IMR-90 (cell line): Measurements from ENCODE around the gene ATP6V1F. TPM values are rescaled to one million over a fixed set of nuclear protein-coding genes. Genes with fewer than 3 reads are reported as not detected.

Experiments
- ATAC-seq: fragments of 200-7000 bp; cut with Tn5 transposase; 2 replicates; pipeline ENCODE4 v1.9.1; 2020; ENCODE audit warnings: low read depth, mild to moderate bottlenecking, moderate library complexity
- BruUV-seq: library from RNA; stranded (reverse); fragments of 400-500 nt; replicated peaks from 2 replicates; lab custom pipeline; 2021; lab: Mats Ljungman, UMichigan
- CTCF ChIA-PET: fragments of 300-600 bp; formaldehyde crosslinking; extraction: SDS; loops from one replicate; lab custom pipeline; 2021; ENCODE audit warnings: antibody characterized with exemption; lab: Yijun Ruan, JAX
- POLR2A ChIA-PET: fragments of 300-600 bp; sonication (Branson Sonifier 250); formaldehyde crosslinking; loops from one replicate; lab custom pipeline; 2022; ENCODE audit warnings: antibody characterized with exemption; ENCODE audit not compliant: unreplicated experiment; lab: Charles Lee
- DNase-seq: peaks from one replicate; pipeline ENCODE4 v3.0.0; 2013
- H2AFZ ChIP-seq: replicated peaks from 2 replicates; pipeline ENCODE3; 2013; ENCODE audit warnings: low read length, mild to moderate bottlenecking; ENCODE audit not compliant: poor library complexity
- H2AK5ac ChIP-seq: 2 replicates; pipeline ENCODE4 v1.6.1; 2013; ENCODE audit warnings: low read depth, low read length, inconsistent platforms
- H2AK9ac ChIP-seq: replicated peaks from 2 replicates; pipeline ENCODE3; 2013; ENCODE audit warnings: mild to moderate bottlenecking, low read depth, low read length, moderate library complexity; ENCODE audit not compliant: poor library complexity
- H2BK120ac ChIP-seq: 2 replicates; pipeline ENCODE4 v1.6.1; 2013; ENCODE audit warnings: low read depth, low read length, inconsistent platforms
- H2BK15ac ChIP-seq: 3 replicates; pipeline ENCODE4 v1.6.1; 2013; ENCODE audit warnings: low read depth, low read length, inconsistent platforms
- H2BK20ac ChIP-seq: 2 replicates; pipeline ENCODE4 v1.6.1; 2013; ENCODE audit warnings: low read depth, mild to moderate bottlenecking, inconsistent platforms, low read length, moderate library complexity
- H2BK5ac ChIP-seq: 2 replicates; pipeline ENCODE4 v1.6.1; 2013; ENCODE audit warnings: mild to moderate bottlenecking, low read depth, low read length, inconsistent platforms; ENCODE audit not compliant: poor library complexity, severe bottlenecking
- H3K14ac ChIP-seq: replicated peaks from 2 replicates; pipeline ENCODE4 v1.6.1; 2013; ENCODE audit warnings: low read depth, low read length, inconsistent platforms
- H3K18ac ChIP-seq: 2 replicates; pipeline ENCODE4 v1.6.1; 2013; ENCODE audit warnings: low read depth, low read length, control low read depth
- H3K23ac ChIP-seq: 2 replicates; pipeline ENCODE4 v1.6.1; 2013; ENCODE audit warnings: low read depth, low read length, inconsistent platforms
- H3K27ac ChIP-seq: 2 replicates; pipeline ENCODE4 v1.5.1; 2013; ENCODE audit warnings: mild to moderate bottlenecking, control low read depth, low read length; ENCODE audit not compliant: insufficient read depth
- H3K27me3 ChIP-seq: 2 replicates; pipeline ENCODE4 v1.6.1; 2013; ENCODE audit warnings: low read length; ENCODE audit not compliant: control insufficient read depth, insufficient read depth
- H3K36me3 ChIP-seq: 2 replicates; pipeline ENCODE4 v1.6.1; 2013; ENCODE audit warnings: low read length, mixed read lengths; ENCODE audit not compliant: control insufficient read depth, insufficient read depth
- H3K4ac ChIP-seq: 2 replicates; pipeline ENCODE4 v1.6.1; 2013; ENCODE audit warnings: low read depth, low read length, inconsistent platforms
- H3K4me1 ChIP-seq: 2 replicates; pipeline ENCODE4 v1.6.1; 2013; ENCODE audit warnings: low read length, mixed read lengths; ENCODE audit not compliant: control insufficient read depth, insufficient read depth
- H3K4me2 ChIP-seq: 2 replicates; pipeline ENCODE4 v1.6.1; 2013; ENCODE audit warnings: low read depth, mild to moderate bottlenecking, control low read depth, low read length, moderate library complexity
- H3K4me3 ChIP-seq: 2 replicates; pipeline ENCODE4 v1.5.1; 2013; ENCODE audit warnings: low read depth, mild to moderate bottlenecking, control low read depth, low read length, moderate library complexity; ENCODE audit not compliant: insufficient read depth
- H3K56ac ChIP-seq: 2 replicates; pipeline ENCODE4 v1.6.1; 2013; ENCODE audit warnings: low read length, inconsistent platforms; ENCODE audit not compliant: insufficient read depth; ENCODE audit errors: extremely low read depth
- H3K79me1 ChIP-seq, 2 experiments: 2 replicates each; pipeline ENCODE4 v1.6.1; 2013; ENCODE audit warnings: low read length in 2 of 2, inconsistent platforms in 1 of 2, low read depth in 1 of 2
- H3K9ac ChIP-seq: 2 replicates; pipeline ENCODE4 v1.6.1; 2013; ENCODE audit warnings: low read depth, low read length, control low read depth
- H3K9me1 ChIP-seq: 2 replicates; pipeline ENCODE4 v1.6.1; 2013; ENCODE audit warnings: low read length, inconsistent platforms; ENCODE audit not compliant: insufficient read depth
- H3K9me3 ChIP-seq: 2 replicates; pipeline ENCODE4 v1.6.1; 2013; ENCODE audit warnings: low read length; ENCODE audit not compliant: control insufficient read depth, insufficient read depth
- H4K20me1 ChIP-seq: 2 replicates; pipeline ENCODE4 v1.6.1; 2013; ENCODE audit warnings: low read length, inconsistent platforms; ENCODE audit not compliant: insufficient read depth
- H4K5ac ChIP-seq: 2 replicates; pipeline ENCODE4 v1.6.1; 2013; ENCODE audit warnings: mild to moderate bottlenecking, low read depth, low read length, control low read depth
- H4K8ac ChIP-seq, 2 experiments: 2 replicates each; pipeline ENCODE4 v1.6.1; 2013; ENCODE audit warnings: low read depth in 2 of 2, low read length in 2 of 2, control low read depth in 1 of 2, inconsistent platforms in 1 of 2
- H4K91ac ChIP-seq: 2 replicates; pipeline ENCODE4 v1.6.1; 2013; ENCODE audit warnings: low read depth, low read length, inconsistent platforms; ENCODE audit not compliant: insufficient read depth
- BHLHE40 ChIP-seq: fragments of 150-350 bp; IDR thresholded peaks from 2 replicates; pipeline ENCODE4 v1.6.1; 2016; ENCODE audit warnings: mild to moderate bottlenecking, low read depth, low read length
- CEBPB ChIP-seq: IDR thresholded peaks from 2 replicates; pipeline ENCODE4 v1.6.1; 2012; ENCODE audit warnings: low read depth, low read length, improper control_type of control experiment
- CHD1 ChIP-seq: IDR thresholded peaks from 2 replicates; pipeline ENCODE4 v1.6.1; 2012; ENCODE audit warnings: low read depth, low read length, improper control_type of control experiment
- CTCF ChIP-seq: conservative IDR thresholded peaks from 2 replicates; pipeline ENCODE4 v1.5.1; 2012; ENCODE audit warnings: mild to moderate bottlenecking, low read depth, low read length, improper control_type of control experiment
- MAFK ChIP-seq: IDR thresholded peaks from 2 replicates; pipeline ENCODE4 v1.6.1; 2012; ENCODE audit warnings: low read depth, low read length, improper control_type of control experiment
- MAZ ChIP-seq: IDR thresholded peaks from 2 replicates; pipeline ENCODE4 v1.6.1; 2012; ENCODE audit warnings: low read depth, mild to moderate bottlenecking, low read length, improper control_type of control experiment, moderate library complexity, borderline replicate concordance
- NFE2L2 ChIP-seq: fragments of 150-350 bp; IDR thresholded peaks from 2 replicates; pipeline ENCODE4 v1.6.1; 2016; ENCODE audit warnings: low read depth, mild to moderate bottlenecking, low read length
- POLR2A ChIP-seq: IDR thresholded peaks from 2 replicates; pipeline ENCODE4 v1.6.1; 2012; ENCODE audit warnings: mild to moderate bottlenecking, low read depth, low read length
- RAD21 ChIP-seq: IDR thresholded peaks from 2 replicates; pipeline ENCODE4 v1.6.1; 2012; ENCODE audit warnings: low read length, improper control_type of control experiment
- RCOR1 ChIP-seq: IDR thresholded peaks from 2 replicates; pipeline ENCODE4 v1.6.1; 2012; ENCODE audit warnings: mild to moderate bottlenecking, low read length, improper control_type of control experiment; ENCODE audit not compliant: insufficient replicate concordance
- RFX5 ChIP-seq: IDR thresholded peaks from 2 replicates; pipeline ENCODE4 v1.8.0; 2012; ENCODE audit warnings: low read depth, mild to moderate bottlenecking, low read length, moderate library complexity
- WGBS, 2 experiments: methylation state at CpG; one replicate each; pipeline versions ENCODE4 v1.1.5 to v1.1.7; 2013; ENCODE audit warnings: missing lambda C conversion rate in 2 of 2; ENCODE audit not compliant: insufficient read length in 1 of 2; ENCODE audit errors: extremely low coverage in 2 of 2; 5-methylcytosine and 5-hydroxymethylcytosine counted together
- dilution Hi-C: fragments of 300-500 bp; cut with HindIII; formaldehyde crosslinking; loops from one replicate; pipeline ENCODE4 v1.14.3; 2018; ENCODE audit warnings: low sequenced_read_pairs; ENCODE audit not compliant: unreplicated experiment
- in situ Hi-C: fragments of 300-500 bp; cut with MboI; formaldehyde crosslinking; loops from 3 replicates; pipeline ENCODE4 v1.14.3; 2019; ENCODE audit warnings: low sequenced_read_pairs, inconsistent platforms, mixed read lengths
- intact Hi-C: fragments of 100-400 bp; cut with micrococcal nuclease; formaldehyde crosslinking; loops from 2 replicates; pipeline ENCODE4 v1.10.0; 2022
- polyA plus RNA-seq, 3 experiments: library from polyadenylated mRNA; depleted of rRNA; stranded (reverse); fragments of >200 nt; gene quantifications; 2 replicates each; pipeline ENCODE4 v1.2.3, GENCODE V29; 2012; ENCODE audit warnings: low replicate concordance in 1 of 3
- total RNA-seq: library from RNA; depleted of rRNA; stranded (reverse); fragments of >200 nt; gene quantifications from 2 replicates; pipeline ENCODE4 v1.2.3, GENCODE V29; 2012
- TF ChIP-seq, protein P1 (sequence below): fragments of 150-350 bp; IDR thresholded peaks from 2 replicates; pipeline ENCODE4 v1.6.1; 2016; ENCODE audit warnings: low read depth, mild to moderate bottlenecking, low read length, moderate library complexity, borderline replicate concordance
- TF ChIP-seq, protein P2 (sequence below): fragments of 150-350 bp; IDR thresholded peaks from 2 replicates; pipeline ENCODE4 v1.6.1; 2017; ENCODE audit warnings: mild to moderate bottlenecking, antibody characterized with exemption, low read length, low read depth

Gene ATP6V1F
- total and polyA plus RNA-seq, 2 of the 4 experiments (the other 2 are of a cell fraction): 104 to 321 TPM

GRCh38 chr7:128876586-128876977, 13.9 kb downstream of the ATP6V1F start:
- Histone ChIP-seq H3K9me3 (no peaks in the 10 kb centered on the region), H3K4ac (no peak overlapping the region), H3K27me3 (peaks cover 18% of the 10 kb centered on the region), H3K18ac (no peak overlapping the region), H3K4me2 (no peak overlapping the region), H4K5ac (no peak overlapping the region), H3K9ac (no peak overlapping the region), H4K20me1 (no peaks in the 10 kb centered on the region), H2AK9ac (no peak overlapping the region), H3K9me1 (no peaks in the 10 kb centered on the region), H3K56ac (no peak overlapping the region), H2AK5ac (no peak overlapping the region), H4K91ac (no peak overlapping the region), H2BK5ac (no peak overlapping the region), H4K8ac (no peak overlapping the region), H2BK20ac (no peak overlapping the region), H3K36me3 (no peaks in the 10 kb centered on the region), H3K23ac (no peak overlapping the region), H3K79me1 (no peaks in the 10 kb centered on the region), H3K14ac (no peak overlapping the region), H3K4me3 (no peak overlapping the region), H2BK120ac (no peak overlapping the region), H3K27ac (no peak overlapping the region), H2AFZ (no peak overlapping the region), H2BK15ac (no peak overlapping the region), H3K4me1 (no peaks in the 10 kb centered on the region)
- no peak for ATAC-seq
- POLR2A ChIA-PET: no interaction called here
- CTCF ChIA-PET: no interaction called here
- TF ChIP-seq RFX5 (no peak), CHD1 (no peak), CEBPB (no peak), MAZ (no peak), NFE2L2 (no peak), POLR2A (no peak), BHLHE40 (no peak), RCOR1 (no peak), RAD21 (no peak), CTCF (no peak), MAFK (no peak)
- TF ChIP-seq, protein P1, sequence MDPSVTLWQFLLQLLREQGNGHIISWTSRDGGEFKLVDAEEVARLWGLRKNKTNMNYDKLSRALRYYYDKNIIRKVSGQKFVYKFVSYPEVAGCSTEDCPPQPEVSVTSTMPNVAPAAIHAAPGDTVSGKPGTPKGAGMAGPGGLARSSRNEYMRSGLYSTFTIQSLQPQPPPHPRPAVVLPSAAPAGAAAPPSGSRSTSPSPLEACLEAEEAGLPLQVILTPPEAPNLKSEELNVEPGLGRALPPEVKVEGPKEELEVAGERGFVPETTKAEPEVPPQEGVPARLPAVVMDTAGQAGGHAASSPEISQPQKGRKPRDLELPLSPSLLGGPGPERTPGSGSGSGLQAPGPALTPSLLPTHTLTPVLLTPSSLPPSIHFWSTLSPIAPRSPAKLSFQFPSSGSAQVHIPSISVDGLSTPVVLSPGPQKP: no peak
- TF ChIP-seq, protein P2, sequence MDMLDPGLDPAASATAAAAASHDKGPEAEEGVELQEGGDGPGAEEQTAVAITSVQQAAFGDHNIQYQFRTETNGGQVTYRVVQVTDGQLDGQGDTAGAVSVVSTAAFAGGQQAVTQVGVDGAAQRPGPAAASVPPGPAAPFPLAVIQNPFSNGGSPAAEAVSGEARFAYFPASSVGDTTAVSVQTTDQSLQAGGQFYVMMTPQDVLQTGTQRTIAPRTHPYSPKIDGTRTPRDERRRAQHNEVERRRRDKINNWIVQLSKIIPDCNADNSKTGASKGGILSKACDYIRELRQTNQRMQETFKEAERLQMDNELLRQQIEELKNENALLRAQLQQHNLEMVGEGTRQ: no peak
- dilution Hi-C loops: no loop called here
- in situ Hi-C loops: loop anchor here (25.0 kb wide), 1 partner anchor 414 kb away; the partner anchor contains the start of gene HILPDA
- no peak for DNase-seq
- intact Hi-C loops: no loop called here
- BruUV-seq: no TSS peak
- 67% methylated on average over 2 of the region's 5 CpGs; no CpG with 5 or more reads in 1 of the 2 experiments for WGBS, 2 experiments
